ENCODE data around the gene AGBL4.

AGBL4 gene

DNA sequence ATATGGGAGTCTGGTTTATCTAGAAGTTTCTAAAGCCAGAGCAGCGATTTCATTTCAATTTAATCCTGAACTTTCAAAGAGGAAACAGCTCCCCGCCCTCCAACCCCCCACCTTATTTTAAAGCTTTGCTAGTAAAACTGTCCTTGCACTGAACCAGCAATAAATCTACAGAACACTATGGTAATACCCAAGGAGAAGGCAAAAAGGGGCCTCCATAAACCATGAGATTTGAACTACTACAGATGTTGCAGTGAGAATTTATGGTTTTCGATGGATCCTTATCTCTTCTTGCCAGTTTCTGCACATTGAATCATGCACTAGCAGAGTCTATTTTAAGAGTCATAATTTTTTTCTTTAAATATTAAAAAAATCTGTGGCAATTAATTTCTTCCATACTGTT lies 1182.3 kb downstream of the AGBL4 start:
- TF ChIP-seq, protein P1, sequence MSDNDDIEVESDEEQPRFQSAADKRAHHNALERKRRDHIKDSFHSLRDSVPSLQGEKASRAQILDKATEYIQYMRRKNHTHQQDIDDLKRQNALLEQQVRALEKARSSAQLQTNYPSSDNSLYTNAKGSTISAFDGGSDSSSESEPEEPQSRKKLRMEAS (IDR thresholded peaks at IDR 0.05) = no peak
- TF ChIP-seq TEAD4 (IDR thresholded peaks at IDR 0.05) (no peak), RAD21 (IDR thresholded peaks at IDR 0.05; ENCODE audit: low read depth) (no peak), ZBTB7A (IDR thresholded peaks at IDR 0.05; ENCODE audit: low read depth) (no peak), EGR1 (IDR thresholded peaks at IDR 0.05) (no peak), CEBPB (IDR thresholded peaks at IDR 0.05) (no peak), EP300 (IDR thresholded peaks at IDR 0.05; ENCODE audit: borderline replicate concordance) (no peak), YY1 (IDR thresholded peaks at IDR 0.05; ENCODE audit: low read depth) (no peak), NFIC (IDR thresholded peaks at IDR 0.05) (no peak), CREB1 (IDR thresholded peaks at IDR 0.05; ENCODE audit: low read depth) (no peak), TCF12 (IDR thresholded peaks at IDR 0.05; ENCODE audit: low read depth) (no peak), FOXM1 (IDR thresholded peaks at IDR 0.05; ENCODE audit: borderline replicate concordance, low read depth) (no peak), TAF1 (IDR thresholded peaks at IDR 0.05; ENCODE audit: low read depth) (no peak)
- TF ChIP-seq, protein P2, sequence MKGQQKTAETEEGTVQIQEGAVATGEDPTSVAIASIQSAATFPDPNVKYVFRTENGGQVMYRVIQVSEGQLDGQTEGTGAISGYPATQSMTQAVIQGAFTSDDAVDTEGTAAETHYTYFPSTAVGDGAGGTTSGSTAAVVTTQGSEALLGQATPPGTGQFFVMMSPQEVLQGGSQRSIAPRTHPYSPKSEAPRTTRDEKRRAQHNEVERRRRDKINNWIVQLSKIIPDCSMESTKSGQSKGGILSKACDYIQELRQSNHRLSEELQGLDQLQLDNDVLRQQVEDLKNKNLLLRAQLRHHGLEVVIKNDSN (IDR thresholded peaks at IDR 0.05) = no peak
- TF ChIP-seq, protein P3, sequence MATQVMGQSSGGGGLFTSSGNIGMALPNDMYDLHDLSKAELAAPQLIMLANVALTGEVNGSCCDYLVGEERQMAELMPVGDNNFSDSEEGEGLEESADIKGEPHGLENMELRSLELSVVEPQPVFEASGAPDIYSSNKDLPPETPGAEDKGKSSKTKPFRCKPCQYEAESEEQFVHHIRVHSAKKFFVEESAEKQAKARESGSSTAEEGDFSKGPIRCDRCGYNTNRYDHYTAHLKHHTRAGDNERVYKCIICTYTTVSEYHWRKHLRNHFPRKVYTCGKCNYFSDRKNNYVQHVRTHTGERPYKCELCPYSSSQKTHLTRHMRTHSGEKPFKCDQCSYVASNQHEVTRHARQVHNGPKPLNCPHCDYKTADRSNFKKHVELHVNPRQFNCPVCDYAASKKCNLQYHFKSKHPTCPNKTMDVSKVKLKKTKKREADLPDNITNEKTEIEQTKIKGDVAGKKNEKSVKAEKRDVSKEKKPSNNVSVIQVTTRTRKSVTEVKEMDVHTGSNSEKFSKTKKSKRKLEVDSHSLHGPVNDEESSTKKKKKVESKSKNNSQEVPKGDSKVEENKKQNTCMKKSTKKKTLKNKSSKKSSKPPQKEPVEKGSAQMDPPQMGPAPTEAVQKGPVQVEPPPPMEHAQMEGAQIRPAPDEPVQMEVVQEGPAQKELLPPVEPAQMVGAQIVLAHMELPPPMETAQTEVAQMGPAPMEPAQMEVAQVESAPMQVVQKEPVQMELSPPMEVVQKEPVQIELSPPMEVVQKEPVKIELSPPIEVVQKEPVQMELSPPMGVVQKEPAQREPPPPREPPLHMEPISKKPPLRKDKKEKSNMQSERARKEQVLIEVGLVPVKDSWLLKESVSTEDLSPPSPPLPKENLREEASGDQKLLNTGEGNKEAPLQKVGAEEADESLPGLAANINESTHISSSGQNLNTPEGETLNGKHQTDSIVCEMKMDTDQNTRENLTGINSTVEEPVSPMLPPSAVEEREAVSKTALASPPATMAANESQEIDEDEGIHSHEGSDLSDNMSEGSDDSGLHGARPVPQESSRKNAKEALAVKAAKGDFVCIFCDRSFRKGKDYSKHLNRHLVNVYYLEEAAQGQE (IDR thresholded peaks at IDR 0.05; ENCODE audit: low read depth) = no peak

DNA sequence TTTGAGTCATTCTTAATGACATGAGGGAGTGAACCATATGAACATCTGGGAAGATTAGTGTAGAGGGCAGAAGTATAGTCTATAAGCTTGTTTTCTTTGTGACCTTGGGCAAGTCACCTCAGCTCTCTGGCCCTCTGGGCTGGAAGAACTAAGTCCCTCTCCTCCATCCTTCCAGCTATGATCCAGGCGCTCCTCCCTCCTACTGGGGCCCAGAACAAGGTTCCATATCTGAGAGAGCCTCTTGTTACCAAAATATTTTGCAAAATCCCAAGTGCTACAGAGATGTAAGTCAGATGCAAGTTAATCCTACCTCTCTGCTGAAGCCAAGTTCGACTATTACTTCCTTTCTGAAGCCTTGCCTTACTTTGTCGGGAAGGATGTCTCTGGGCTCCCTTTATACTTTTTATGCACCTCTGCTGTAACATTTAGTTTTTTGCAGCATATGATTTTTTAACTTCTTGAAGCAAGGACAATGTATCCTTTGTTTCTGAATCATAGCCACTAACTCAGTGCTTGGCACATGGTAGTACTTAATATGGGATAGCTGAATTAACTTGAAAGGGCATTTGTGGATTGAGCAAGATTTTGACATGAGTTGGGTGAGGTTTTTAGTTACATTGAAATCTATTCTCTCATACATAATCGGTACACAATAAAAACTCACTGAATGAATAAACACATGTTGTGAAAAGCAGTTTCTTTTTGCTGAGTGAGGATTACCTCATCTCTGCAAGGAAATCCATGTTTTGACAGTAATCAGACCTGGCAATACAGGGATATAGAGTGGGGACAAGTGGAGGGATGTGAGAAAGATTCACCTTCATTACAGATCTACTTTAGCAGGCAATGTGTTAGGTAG lies 1192.4 kb downstream of the AGBL4 start:
- TF ChIP-seq NFIC (IDR thresholded peaks at IDR 0.05) (no peak), TAF1 (IDR thresholded peaks at IDR 0.05; ENCODE audit: low read depth) (no peak), RAD21 (IDR thresholded peaks at IDR 0.05; ENCODE audit: low read depth) (no peak), TEAD4 (IDR thresholded peaks at IDR 0.05) (no peak), EP300 (IDR thresholded peaks at IDR 0.05; ENCODE audit: borderline replicate concordance) (no peak), TCF12 (IDR thresholded peaks at IDR 0.05; ENCODE audit: low read depth) (no peak), CEBPB (IDR thresholded peaks at IDR 0.05) (no peak), ZBTB7A (IDR thresholded peaks at IDR 0.05; ENCODE audit: low read depth) (no peak), YY1 (IDR thresholded peaks at IDR 0.05; ENCODE audit: low read depth) (no peak), EGR1 (IDR thresholded peaks at IDR 0.05) (no peak), CREB1 (IDR thresholded peaks at IDR 0.05; ENCODE audit: low read depth) (no peak), FOXM1 (IDR thresholded peaks at IDR 0.05; ENCODE audit: borderline replicate concordance, low read depth) (no peak)
- TF ChIP-seq, protein P3 (IDR thresholded peaks at IDR 0.05; ENCODE audit: low read depth) = no peak
- TF ChIP-seq, protein P2 (IDR thresholded peaks at IDR 0.05) = no peak
- TF ChIP-seq, protein P1 (IDR thresholded peaks at IDR 0.05) = no peak

DNA sequence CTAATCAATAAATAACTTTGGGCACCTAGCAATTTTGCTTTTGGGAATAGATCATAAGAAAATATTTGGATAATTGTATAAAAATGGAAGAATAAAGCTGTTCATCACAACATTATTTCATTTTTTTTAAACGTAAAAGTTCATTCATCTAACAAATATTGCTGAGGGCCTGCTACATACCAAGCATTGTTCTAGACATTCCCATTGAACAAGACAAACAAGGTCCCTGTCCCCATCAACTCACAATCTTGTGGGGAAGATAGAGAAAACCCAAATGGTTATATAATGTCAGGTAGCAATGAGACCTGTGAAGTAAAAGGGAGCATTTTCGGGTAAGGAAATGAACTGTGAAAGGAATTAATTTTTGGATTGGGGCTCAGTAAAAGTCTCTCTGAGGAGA lies 1193.0 kb downstream of the AGBL4 start:
- TF ChIP-seq TCF12 (IDR thresholded peaks at IDR 0.05; ENCODE audit: low read depth) (no peak), RAD21 (IDR thresholded peaks at IDR 0.05; ENCODE audit: low read depth) (no peak), NFIC (IDR thresholded peaks at IDR 0.05) (no peak), TEAD4 (IDR thresholded peaks at IDR 0.05) (no peak), TAF1 (IDR thresholded peaks at IDR 0.05; ENCODE audit: low read depth) (no peak), FOXM1 (IDR thresholded peaks at IDR 0.05; ENCODE audit: borderline replicate concordance, low read depth) (no peak), YY1 (IDR thresholded peaks at IDR 0.05; ENCODE audit: low read depth) (no peak), EGR1 (IDR thresholded peaks at IDR 0.05) (no peak), CEBPB (IDR thresholded peaks at IDR 0.05) (no peak), ZBTB7A (IDR thresholded peaks at IDR 0.05; ENCODE audit: low read depth) (no peak), EP300 (IDR thresholded peaks at IDR 0.05; ENCODE audit: borderline replicate concordance) (no peak), CREB1 (IDR thresholded peaks at IDR 0.05; ENCODE audit: low read depth) (no peak)
- TF ChIP-seq, protein P3 (IDR thresholded peaks at IDR 0.05; ENCODE audit: low read depth) = no peak
- TF ChIP-seq, protein P2 (IDR thresholded peaks at IDR 0.05) = no peak
- TF ChIP-seq, protein P1 (IDR thresholded peaks at IDR 0.05) = no peak

All from Ishikawa (cell line).